Choroid plexus epithelial cell (primary cell): ENCODE results near the gene SPINDOC.

Experiments
- DNase-seq: peaks from one replicate; pipeline ENCODE4 v3.0.0-alpha.2; 2010; ENCODE audit warnings: low read depth
- H3K4me3 ChIP-seq: 2 replicates; pipeline ENCODE4 v1.5.1; 2011; ENCODE audit warnings: low read depth, mild to moderate bottlenecking, control low read depth, low read length, moderate library complexity
- CTCF ChIP-seq: conservative IDR thresholded peaks from 2 replicates; pipeline ENCODE4 v1.5.1; 2011; ENCODE audit warnings: low read depth, mild to moderate bottlenecking, control low read depth, inconsistent platforms, low read length, moderate library complexity

SPINDOC gene

GRCh38 chr11:63867511-63867910 lies 54.3 kb downstream of the SPINDOC start:
- DNase-seq, result no peak
- TF ChIP-seq CTCF, result no peak
- no peak overlapping the region for H3K4me3 ChIP-seq

DNA sequence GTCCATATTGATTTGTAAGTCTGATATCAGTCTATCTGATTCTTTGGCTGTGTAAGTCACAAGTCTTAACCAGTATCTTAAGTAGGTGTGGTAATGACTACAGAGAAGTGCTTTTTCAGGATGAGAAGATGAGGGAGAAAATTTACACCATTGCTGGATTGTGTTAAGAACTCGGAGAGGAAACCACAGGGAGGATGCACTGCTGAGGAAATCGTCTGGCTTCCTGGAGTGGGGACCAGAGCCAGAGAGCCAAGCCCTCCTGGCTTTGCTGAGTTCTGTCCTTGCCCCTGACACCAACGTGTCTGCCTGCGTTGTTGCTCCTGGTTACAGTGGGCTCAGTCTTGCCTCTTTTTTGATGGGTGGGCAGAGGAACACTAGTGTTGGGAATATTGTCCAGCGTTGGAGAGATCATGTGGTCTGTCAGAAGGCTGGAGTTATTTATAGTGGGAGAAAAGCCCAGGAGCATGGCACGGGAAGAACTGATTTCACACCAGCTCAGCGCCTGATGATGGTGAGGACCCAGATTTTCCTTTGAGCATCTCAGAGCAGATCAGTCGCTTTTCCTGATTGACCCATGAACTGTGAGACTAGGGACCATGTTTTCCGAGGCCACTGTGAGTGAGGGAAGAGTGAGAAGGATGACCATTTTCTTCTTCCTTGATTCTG lies 55.3 kb downstream of the SPINDOC start:
- DNase-seq, result peak; percentile 29
- no peak for TF ChIP-seq CTCF
- no peak overlapping the region for H3K4me3 ChIP-seq

DNA sequence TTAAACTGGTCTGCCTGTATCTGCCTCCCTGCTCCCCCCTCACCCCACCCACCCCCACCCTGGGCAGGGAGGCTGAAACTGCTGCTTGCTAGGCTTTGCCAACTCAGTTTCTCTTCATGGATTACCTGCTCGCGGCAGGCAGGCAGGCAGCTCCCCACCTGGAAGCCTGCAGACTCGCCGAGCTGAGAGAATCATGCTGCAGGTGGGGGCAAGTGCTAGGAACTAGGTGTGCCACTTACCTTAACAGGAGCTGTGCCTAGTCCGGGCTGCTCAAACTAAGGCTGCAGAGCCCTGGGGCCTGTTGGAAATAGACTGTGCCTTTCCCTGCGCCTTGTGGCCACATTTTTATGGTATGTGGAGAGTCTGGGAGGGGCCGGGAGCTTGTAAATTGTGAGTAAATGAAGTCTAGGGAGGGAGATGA lies 55.9 kb downstream of the SPINDOC start:
- DNase-seq, result no peak
- no peak for TF ChIP-seq CTCF
- H3K4me3 ChIP-seq, result no peak overlapping the region

GRCh38 chr11:63869683-63870082 lies 56.4 kb downstream of the SPINDOC start:
- TF ChIP-seq CTCF, result no peak
- H3K4me3 ChIP-seq, result no peak overlapping the region
- DNase-seq, result no peak

GRCh38 chr11:63870351-63871140 lies 57.3 kb downstream of the SPINDOC start:
- TF ChIP-seq CTCF, result no peak
- DNase-seq, result peak; percentile 39
- no peak overlapping the region for H3K4me3 ChIP-seq

GRCh38 chr11:63871962-63872799 lies 58.9 kb downstream of the SPINDOC start:
- no peak overlapping the region for H3K4me3 ChIP-seq
- peak; percentile 86 for DNase-seq
- peak; percentile 43 for TF ChIP-seq CTCF
